ENCODE measurements around the gene SRGAP1. TPM values are rescaled to one million over a fixed set of nuclear protein-coding genes. Genes with fewer than 3 reads are reported as not detected.

The SRGAP1 gene
- total and polyA plus RNA-seq, 4 donors = 1.8 to 12.4 (median 6.2) TPM

DNA sequence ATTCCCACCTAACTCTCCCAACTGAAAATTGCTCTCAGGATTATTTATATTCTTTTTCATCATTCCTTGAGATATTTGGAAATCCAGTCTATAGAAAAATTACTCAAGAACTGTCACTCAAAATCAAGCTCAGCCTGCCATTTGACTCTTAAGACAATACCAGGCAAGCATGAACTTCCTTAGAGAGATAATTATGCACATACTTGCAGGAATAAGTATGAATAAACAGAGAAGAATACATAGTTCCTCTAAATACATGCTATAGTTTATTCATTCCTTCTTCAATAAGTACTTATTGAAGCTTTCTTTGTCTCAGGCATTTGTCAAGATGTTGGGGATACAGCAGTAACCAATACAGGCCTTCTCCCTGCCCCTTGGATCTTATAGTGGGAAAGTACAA is 154.1 kb downstream of the SRGAP1 start:
- Histone ChIP-seq H3K4me1 (ENCODE audit: control insufficient read depth in 5 of 5, insufficient read depth in 5 of 5, low read length in 5 of 5) (peaks cover 0 to 11% (median 5%) of the 10 kb centered on the region in 5 donors), H3K4me3 (no peak overlapping the region), H3K36me3 (ENCODE audit: control insufficient read depth in 4 of 4, insufficient read depth in 4 of 4, low read length in 4 of 4) (peaks cover 0 to 3% (median 1%) of the 10 kb centered on the region in 4 donors), H3K27ac (ENCODE audit: low read depth in 1 of 2, low read length in 1 of 2) (no peak overlapping the region), H3K9me3 (ENCODE audit: control insufficient read depth in 4 of 4, insufficient read depth in 3 of 4, low read length in 3 of 4) (no peaks in the 10 kb centered on the region), H3K9ac (ENCODE audit: insufficient read depth in 1 of 2, low read length in 2 of 2) (no peak overlapping the region), H3K27me3 (ENCODE audit: control insufficient read depth in 3 of 3, insufficient read depth in 3 of 3, low read length in 2 of 3) (no peaks in the 10 kb centered on the region)
- TF ChIP-seq CTCF (IDR thresholded peaks at IDR 0.05; ENCODE audit: control extremely low read depth, extremely low read depth) = no peak
- DNase-seq = no peak
- no peak for ATAC-seq (ENCODE audit: insufficient read depth, low FRiP score)

DNA sequence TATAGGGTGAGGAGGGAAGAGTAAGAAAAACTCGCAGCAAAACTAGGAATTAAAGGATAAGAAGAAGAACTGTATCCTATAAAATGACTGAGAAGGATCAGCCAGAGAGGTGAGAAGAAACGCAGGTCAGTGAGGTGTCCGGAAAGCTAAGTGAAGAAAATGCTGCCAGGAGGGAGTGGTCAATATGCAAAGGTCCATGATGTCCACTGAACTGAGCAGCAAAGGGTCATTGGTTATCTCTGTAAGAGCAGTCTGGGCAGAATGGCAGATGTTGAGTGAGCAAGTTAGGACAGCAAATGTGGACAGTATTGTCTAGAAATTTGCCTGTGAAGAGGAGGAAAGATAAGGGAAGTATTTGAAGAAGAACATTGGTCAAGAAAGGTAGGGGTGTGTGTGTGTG is 155.4 kb downstream of the SRGAP1 start:
- no peak for DNase-seq
- Histone ChIP-seq H3K4me1 (ENCODE audit: control insufficient read depth in 5 of 5, insufficient read depth in 5 of 5, low read length in 5 of 5) (peaks cover 0 to 5% (median 3%) of the 10 kb centered on the region in 5 donors), H3K9me3 (ENCODE audit: control insufficient read depth in 4 of 4, insufficient read depth in 3 of 4, low read length in 3 of 4) (no peaks in the 10 kb centered on the region), H3K36me3 (ENCODE audit: control insufficient read depth in 4 of 4, insufficient read depth in 4 of 4, low read length in 4 of 4) (peaks cover 0 to 3% (median 1%) of the 10 kb centered on the region in 4 donors), H3K27ac (ENCODE audit: low read depth in 1 of 2, low read length in 1 of 2) (no peak overlapping the region), H3K27me3 (ENCODE audit: control insufficient read depth in 3 of 3, insufficient read depth in 3 of 3, low read length in 2 of 3) (no peaks in the 10 kb centered on the region), H3K9ac (ENCODE audit: insufficient read depth in 1 of 2, low read length in 2 of 2) (no peak overlapping the region), H3K4me3 (no peak overlapping the region)
- WGBS, 2 donors = 94 to 98% methylated on average over 3 of the region's 3 CpGs
- TF ChIP-seq CTCF (IDR thresholded peaks at IDR 0.05; ENCODE audit: control extremely low read depth, extremely low read depth) = no peak
- no peak for ATAC-seq (ENCODE audit: insufficient read depth, low FRiP score)

DNA sequence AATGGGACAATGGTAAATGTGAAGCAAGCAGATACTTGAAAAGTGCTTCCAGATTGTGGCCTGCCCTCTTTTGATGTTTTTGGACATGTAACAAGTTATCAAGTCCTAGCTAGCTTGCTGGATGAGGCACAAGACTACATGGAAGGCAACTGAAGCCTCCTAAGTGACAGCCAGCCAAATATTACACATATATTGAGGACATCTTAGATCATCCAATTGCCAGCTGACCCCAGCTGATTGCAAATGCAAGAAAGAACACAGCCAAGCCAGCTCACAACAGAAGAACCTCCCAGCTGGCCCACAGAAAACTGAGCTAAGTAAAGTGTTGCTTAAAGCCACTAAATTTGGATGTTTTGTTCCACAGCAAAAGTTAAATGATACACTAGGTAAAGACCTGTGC is 156.9 kb downstream of the SRGAP1 start:
- H3K9ac ChIP-seq (ENCODE audit: insufficient read depth in 1 of 2, low read length in 2 of 2) = no peak overlapping the region
- no peaks in the 10 kb centered on the region for H3K27me3 ChIP-seq (ENCODE audit: control insufficient read depth in 3 of 3, insufficient read depth in 3 of 3, low read length in 2 of 3)
- peaks cover 0 to 3% (median 1%) of the 10 kb centered on the region in 4 donors for H3K36me3 ChIP-seq (ENCODE audit: control insufficient read depth in 4 of 4, insufficient read depth in 4 of 4, low read length in 4 of 4)
- ATAC-seq (ENCODE audit: insufficient read depth, low FRiP score) = no peak
- H3K4me3 ChIP-seq = no peak overlapping the region
- TF ChIP-seq CTCF (IDR thresholded peaks at IDR 0.05; ENCODE audit: control extremely low read depth, extremely low read depth) = no peak
- no peaks in the 10 kb centered on the region for H3K9me3 ChIP-seq (ENCODE audit: control insufficient read depth in 4 of 4, insufficient read depth in 3 of 4, low read length in 3 of 4)
- no peak overlapping the region for H3K27ac ChIP-seq (ENCODE audit: low read depth in 1 of 2, low read length in 1 of 2)
- peak in 1 of 3 donors; percentile 30 for DNase-seq
- no peaks in the 10 kb centered on the region for H3K4me1 ChIP-seq (ENCODE audit: control insufficient read depth in 5 of 5, insufficient read depth in 5 of 5, low read length in 5 of 5)

GRCh38 chr12:64004641-64005040 is 160.1 kb downstream of the SRGAP1 start:
- DNase-seq (no peak), ATAC-seq (ENCODE audit: insufficient read depth, low FRiP score) (no peak)
- Histone ChIP-seq H3K4me3 (no peak overlapping the region), H3K27me3 (ENCODE audit: control insufficient read depth in 3 of 3, insufficient read depth in 3 of 3, low read length in 2 of 3) (no peaks in the 10 kb centered on the region), H3K9me3 (ENCODE audit: control insufficient read depth in 4 of 4, insufficient read depth in 3 of 4, low read length in 3 of 4) (no peaks in the 10 kb centered on the region), H3K36me3 (ENCODE audit: control insufficient read depth in 4 of 4, insufficient read depth in 4 of 4, low read length in 4 of 4) (peaks cover 0 to 3% (median 1%) of the 10 kb centered on the region in 4 donors), H3K9ac (ENCODE audit: insufficient read depth in 1 of 2, low read length in 2 of 2) (no peak overlapping the region), H3K4me1 (ENCODE audit: control insufficient read depth in 5 of 5, insufficient read depth in 5 of 5, low read length in 5 of 5) (peaks cover 0 to 12% (median 0%) of the 10 kb centered on the region in 5 donors), H3K27ac (ENCODE audit: low read depth in 1 of 2, low read length in 1 of 2) (no peak overlapping the region)
- TF ChIP-seq CTCF (IDR thresholded peaks at IDR 0.05; ENCODE audit: control extremely low read depth, extremely low read depth) = no peak
- WGBS, 2 donors = 97 to 100% methylated on average over 3 of the region's 3 CpGs

Measured in lung (tissue), 12 donors.